ENCODE results near the gene PRB2. TPM values are rescaled to one million over a fixed set of nuclear protein-coding genes. Genes with fewer than 3 reads are reported as not detected.
"Not testable (repeated sequence)": the region's sequence is repeated elsewhere in the genome, so short reads cannot be mapped to it uniquely, and the experiment has no call there.

Gene PRB2
- not detected for polyA plus RNA-seq (2013, experiment 1 of 2; ENCODE audit: insufficient read length)
- polyA plus RNA-seq (2013, experiment 2 of 2; ENCODE audit: insufficient read length): not detected

DNA sequence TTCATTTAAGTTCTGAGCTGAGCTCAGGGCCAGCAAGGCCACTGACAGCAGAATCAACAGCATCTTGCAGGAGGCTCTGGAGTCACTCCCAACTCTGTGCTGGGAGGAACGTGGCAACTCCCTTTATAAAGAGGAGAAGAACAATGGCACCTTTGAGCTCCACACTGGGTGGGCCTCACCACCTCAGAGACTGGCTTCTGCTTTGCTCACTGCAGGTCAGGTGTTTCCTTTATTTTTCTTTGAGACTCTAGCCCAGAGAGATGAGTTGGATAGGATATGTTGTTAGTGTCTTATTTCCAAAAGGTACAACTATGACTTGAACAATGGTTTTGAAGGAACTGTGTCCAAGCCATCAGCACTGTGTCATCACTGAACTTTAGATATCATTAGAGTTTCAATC lies at the start of gene PRB2:
Gene PRB2, minus strand, starts transcription at position 101 of the 400 bp plus-strand sequence. Its CDS starts 38 bp downstream, at position 63.
- DNase-seq: not testable (repeated sequence)

DNA sequence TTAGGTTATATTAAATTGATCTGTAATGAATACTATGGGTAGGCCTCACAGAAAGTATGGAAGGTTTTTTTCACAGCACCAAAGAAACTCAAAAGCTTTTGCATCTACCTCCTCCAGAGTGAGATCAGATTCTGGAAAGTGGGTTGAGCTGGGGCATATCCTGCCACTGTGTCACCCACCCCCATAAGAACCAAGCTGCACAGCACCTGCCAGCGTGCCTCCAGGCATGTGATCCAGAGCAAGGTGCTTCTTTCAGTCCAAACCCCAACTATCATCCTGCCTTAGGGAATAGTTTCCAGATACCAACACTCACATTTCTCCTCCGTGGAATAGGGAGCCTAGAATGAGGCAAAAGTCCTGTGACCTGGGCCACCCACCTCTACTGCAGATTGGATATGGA lies 42.6 kb upstream of the PRB2 start:
- no peak for DNase-seq

DNA sequence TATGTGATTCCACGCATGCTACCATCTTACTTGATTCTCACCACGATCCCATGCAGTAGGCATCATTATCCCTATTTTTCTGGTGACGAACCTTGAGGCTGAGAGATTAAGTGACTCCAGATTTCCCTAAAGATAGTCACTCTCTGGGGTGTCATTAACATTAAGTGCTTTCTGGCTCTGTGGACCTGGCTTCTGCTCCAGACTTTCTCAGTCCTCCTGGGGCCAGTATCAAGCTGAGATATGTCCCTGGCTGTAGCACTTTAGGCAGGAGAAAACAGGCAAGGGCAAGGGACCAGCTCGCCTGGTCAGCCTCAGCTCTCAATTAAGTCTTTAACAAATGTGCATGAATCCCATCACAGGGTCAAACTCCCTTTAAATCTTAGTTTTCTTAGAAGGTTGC lies 38.3 kb upstream of the PRB2 start:
- no peak for DNase-seq

DNA sequence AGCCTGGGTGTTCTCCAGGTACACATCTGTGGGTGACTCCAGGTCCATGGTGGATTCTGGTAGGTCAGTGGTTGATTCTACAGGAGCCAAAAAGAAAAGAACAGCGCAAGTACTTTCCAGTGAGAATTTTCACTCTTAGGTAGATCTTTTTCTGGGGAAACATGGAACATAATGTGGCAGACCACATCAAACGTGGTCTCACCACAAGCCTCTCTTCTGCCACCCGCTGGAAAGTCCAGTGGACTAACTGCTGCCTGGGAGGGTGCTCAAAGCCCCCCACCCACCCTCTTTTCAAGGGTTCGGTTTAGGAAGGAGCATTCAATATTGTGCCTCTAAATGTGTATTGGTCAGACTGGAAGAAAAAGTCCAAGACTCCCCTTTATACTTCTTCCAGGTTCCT lies 36.1 kb upstream of the PRB2 start:
- DNase-seq: no peak

DNA sequence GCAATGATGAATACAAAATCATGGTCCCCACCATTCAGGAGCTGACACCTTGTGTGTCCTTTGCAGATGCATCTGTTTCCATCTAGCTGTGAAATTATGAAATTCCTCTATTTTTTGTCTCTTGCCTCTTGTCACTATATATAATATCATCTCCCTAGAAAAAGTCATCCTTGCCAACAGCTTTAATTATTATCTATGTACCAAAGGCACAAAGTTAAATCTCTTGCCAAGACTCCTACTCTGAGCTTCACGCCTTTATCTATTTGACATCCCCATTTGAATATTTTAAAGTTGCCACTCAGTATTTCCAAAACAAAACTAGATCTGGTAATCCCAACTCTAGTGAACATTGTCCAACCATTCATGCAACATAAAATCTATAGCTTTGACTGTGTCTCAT lies 32.0 kb upstream of the PRB2 start:
- DNase-seq: no peak

DNA sequence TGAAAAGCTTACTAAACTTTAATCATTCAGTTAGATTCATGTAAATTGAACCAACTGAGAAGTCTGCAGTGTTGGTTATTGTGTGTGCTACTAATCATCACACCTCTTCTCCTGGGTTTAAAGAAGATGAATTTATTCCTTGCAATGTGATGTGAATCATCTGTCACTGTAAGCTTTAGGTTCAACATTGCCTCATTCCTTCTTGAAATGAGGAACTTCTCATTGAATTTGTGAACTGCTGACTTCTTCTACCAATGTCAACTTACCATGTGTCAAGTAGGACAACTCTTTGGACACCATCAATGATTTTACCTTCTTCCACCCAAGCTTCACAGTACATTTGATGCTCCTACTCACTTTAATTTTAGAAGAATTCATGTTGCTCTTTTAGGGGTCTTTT lies 17.4 kb upstream of the PRB2 start:
- DNase-seq: no peak

DNA sequence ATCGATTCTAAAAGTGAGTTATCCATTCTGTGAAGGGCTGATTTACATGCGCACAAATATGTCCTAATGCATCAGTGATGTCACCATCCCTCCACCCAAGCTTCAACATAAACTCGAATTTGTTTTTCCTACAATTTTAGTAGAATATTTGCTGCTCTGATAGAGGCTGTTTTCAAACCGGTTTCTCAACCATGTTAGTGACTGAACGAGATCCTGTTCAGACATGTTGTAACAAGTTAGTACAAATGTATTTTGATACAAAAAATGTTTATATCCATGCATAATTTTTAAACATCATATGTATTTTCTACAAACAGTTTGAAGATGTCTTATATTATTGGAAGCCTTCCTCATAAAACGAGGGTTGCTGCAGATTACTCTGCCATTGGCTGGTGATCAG lies 12.7 kb upstream of the PRB2 start:
- no peak for DNase-seq

DNA sequence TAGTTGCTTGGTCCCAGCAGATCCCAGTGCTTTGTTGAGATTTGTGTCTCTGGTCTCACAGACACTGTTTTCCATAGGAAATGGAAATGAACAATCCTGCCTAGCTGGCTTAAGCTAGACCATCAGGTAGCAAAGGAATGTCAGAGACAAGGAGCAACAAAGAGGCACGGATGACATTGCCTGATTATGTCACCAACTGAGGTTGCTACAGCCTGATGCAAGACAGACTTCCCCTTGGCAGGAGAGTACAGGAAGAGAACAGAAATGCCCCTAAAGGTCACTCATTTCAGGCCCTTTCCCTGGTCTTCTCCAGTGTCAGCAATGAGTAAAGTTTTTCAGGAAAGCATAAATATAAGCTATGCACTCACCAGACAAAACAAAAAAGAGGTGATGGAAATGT lies 2.0 kb upstream of the PRB2 start:
- no peak for DNase-seq

DNA sequence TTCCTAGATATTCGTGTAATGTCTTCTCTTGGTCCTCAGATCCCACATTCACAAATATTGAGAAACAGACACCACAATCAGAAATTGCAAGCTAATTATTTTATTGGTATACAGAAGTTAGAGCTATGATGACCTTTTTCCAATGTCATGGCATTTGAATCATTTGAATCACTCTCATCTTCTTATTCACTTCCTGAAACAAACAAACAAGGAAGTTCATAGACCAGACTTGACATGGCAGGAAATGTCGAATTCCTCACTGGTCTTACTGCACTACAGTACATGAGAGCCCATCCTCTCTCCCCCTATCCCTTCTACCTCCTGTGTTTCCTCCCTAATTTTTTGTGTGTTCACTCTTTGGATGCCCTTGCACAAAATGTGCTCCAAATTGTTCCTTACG lies 3.9 kb downstream of the PRB2 start:
- not testable (repeated sequence) for DNase-seq

DNA sequence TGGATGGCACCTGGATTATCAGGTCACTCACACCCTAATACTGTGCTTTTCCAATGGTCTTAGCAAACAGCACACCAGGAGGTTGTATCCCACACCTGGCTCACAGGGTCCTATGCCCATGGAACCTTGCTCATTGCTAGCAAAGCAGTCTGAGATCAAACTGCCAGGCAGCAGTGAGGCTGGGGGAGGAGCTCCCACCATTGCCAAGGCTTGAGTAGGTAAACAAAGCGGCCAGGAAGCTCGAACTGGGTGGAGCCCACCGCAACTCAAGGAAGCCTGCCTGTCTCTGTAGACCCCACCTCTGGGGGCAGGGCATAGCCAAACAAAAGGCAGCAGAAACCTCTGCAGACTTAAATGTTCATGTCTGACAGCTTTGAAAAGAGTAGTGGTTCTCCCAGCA lies 17.9 kb downstream of the PRB2 start:
- not testable (repeated sequence) for DNase-seq

DNA sequence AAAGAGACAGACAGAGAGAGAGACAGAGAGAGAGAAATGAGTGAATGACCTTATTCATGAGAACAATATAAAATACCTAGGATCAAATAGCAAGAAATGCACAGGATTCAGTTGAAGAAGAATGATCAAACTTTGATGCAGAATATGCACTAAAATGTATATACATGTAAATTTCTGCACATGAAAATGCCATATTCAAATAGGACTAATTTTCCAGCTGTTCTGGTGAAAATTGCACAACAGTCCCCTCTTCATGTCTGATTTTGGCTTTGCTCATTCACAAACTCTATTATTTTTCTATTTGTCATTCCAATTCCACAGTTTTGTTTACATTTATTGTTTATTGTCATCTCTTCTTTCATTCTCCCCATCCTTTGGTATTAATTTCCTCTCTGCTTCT lies 34.2 kb downstream of the PRB2 start:
- no peak for DNase-seq

DNA sequence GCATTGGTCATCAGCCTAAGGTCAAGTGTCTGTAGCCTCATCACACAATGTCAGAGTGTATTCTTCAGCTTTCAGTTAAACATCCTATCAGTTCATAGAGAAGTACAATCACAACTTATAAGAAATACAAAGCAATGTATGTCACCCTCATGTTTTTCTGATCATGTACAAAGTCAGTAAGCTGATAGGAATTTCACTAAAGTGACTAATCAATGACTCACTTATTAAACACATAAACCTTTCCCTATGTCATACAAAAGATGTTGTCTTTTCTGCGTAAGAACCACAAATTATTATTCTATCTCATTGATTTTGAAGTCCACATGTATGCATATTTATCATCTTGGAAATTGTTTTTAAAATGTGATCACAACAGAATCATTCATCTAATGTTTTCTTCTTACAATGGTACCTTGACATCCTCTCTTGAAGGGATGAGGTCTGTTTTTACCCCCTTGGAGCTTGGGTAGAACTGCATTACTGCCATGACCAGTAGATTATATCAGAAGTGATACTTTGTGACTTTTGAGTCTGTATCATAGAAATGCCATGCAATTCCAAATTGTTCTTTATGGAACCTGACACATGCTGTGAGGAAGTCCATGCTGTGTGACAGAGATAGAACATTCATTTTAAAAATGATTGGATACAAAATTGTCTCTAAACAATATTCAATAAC lies 35.0 kb downstream of the PRB2 start:
- DNase-seq: peak; percentile 38

DNA sequence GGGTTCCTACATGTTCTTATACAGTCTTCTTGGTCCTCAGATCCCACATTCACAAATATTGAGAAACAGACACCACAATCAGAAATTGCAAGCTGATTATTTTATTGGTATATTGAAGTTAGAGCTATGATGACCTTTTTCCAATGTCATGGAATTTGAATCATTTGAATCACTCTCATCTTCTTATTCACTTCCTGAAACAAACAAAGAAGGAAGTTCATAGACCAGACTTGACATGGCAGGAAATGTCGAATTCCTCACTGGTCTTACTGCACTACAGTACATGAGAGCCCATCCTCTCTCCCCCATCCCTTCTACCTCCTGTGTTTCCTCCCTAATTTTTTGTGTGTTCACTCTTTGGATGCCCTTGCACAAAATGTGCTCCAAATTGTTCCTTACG lies 43.6 kb downstream of the PRB2 start:
- DNase-seq: not testable (repeated sequence)

DNA sequence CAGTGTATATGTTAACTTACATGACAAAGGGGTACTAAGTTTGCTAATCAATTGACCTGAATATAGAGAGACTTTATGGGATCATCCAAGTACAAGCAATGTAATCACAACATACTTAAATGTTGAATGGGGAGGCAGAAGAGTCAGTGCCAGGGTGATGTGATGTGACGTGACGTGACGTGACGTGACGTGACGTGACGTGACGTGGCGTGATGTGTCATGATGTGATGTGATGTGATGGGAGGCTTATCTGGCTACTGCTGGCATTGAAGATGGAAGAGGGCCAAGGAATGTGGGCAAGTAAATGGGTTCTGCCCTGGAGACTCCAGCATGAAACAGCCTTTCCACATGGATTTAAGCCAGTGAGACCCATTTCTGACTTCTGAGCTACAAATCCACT lies 46.9 kb downstream of the PRB2 start:
- DNase-seq: no peak

DNA sequence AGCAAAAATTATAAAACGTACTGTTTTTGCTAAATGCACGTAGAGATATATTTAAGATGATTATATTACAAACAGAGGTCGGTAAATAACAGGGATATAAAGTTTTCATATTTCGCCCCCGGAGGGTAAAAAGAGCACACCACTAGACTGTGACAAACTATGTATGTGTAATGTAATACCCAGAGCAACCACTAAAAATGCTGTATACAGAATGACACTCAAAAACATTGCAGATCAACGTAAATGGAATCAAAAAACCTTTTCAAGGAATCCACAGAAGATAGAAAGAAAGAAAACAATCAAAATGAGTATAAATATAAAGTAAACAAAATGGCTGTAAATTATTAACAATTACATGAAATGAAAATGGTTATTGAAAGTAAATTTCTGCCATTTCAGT lies 47.6 kb downstream of the PRB2 start:
- DNase-seq: no peak

DNA sequence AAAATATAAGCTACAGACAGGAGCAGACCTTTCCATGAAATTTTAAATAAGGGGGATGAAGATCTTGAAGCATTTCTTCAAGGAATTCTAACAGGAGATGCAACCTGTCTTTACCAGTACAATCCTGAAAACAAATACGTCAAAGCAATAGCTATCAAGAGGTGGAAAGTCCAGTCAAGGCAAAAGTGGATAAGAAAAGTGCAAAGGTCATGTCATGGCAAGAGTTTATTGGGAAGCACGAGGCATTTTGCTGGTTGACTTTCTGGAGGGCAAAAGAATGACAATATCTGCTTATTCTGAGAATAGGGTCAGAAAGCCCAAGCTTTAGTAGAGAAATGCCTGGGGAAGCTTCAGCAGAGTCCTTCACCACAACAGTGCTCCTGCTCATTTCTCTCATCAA lies 50.9 kb downstream of the PRB2 start:
- no peak for DNase-seq

Measured in fibroblast of skin of back (primary cell).